H1 (cell line): ENCODE measurements around the gene WDR3. TPM values are rescaled to one million over a fixed set of nuclear protein-coding genes. Genes with fewer than 3 reads are reported as not detected.

Source experiments
- CTCF ChIA-PET: fragments of 300-600 bp; sonication (Branson Sonifier 250); formaldehyde crosslinking; loops from one replicate; lab custom pipeline; 2021; ENCODE audit not compliant: partially characterized antibody; lab: Charles Lee
- POLR2A ChIA-PET: fragments of 300-600 bp; sonication (Branson Sonifier 250); formaldehyde crosslinking; loops from one replicate; lab custom pipeline; 2021; ENCODE audit warnings: inconsistent platforms; ENCODE audit not compliant: partially characterized antibody; lab: Charles Lee
- DNase-seq, 2 experiments: peaks; one replicate each; pipeline versions ENCODE4 v3.0.0 to v3.0.0-alpha.2; 2010 to 2022; ENCODE audit warnings: low spot score in 2 of 2, low read depth in 1 of 2, mixed read lengths in 1 of 2
- FAIRE-seq: peaks from 2 replicates; lab custom pipeline; 2011; peaks lifted over from hg19 to GRCh38; lab: Jason Lieb, UNC
- H2AFZ ChIP-seq: 2 replicates; pipeline ENCODE4 v1.8.1; 2012; ENCODE audit warnings: low read length, inconsistent platforms
- H2AK5ac ChIP-seq: 2 replicates; pipeline ENCODE4 v1.6.1; 2013; ENCODE audit warnings: low read depth, low read length
- H2BK120ac ChIP-seq: replicated peaks from 2 replicates; pipeline ENCODE3; 2013; ENCODE audit warnings: low read depth, low read length, inconsistent platforms
- H2BK12ac ChIP-seq: 2 replicates; pipeline ENCODE4 v1.6.1; 2013; ENCODE audit warnings: low read depth, low read length
- H2BK15ac ChIP-seq: 2 replicates; pipeline ENCODE4 v1.6.1; 2013; ENCODE audit warnings: low read length
- H2BK20ac ChIP-seq: 2 replicates; pipeline ENCODE4 v1.6.1; 2013; ENCODE audit warnings: low read length
- H2BK5ac ChIP-seq: 2 replicates; pipeline ENCODE4 v1.6.1; 2013; ENCODE audit warnings: low read depth, low read length
- H3K14ac ChIP-seq: 2 replicates; pipeline ENCODE4 v1.6.1; 2013; ENCODE audit warnings: inconsistent platforms; ENCODE audit not compliant: insufficient read length
- H3K18ac ChIP-seq: 2 replicates; pipeline ENCODE4 v1.6.1; 2013; ENCODE audit warnings: low read length; ENCODE audit errors: extremely low read depth
- H3K23ac ChIP-seq: 2 replicates; pipeline ENCODE4 v1.6.1; 2013; ENCODE audit warnings: inconsistent platforms; ENCODE audit not compliant: insufficient read length
- H3K23me2 ChIP-seq: 2 replicates; pipeline ENCODE4 v1.6.1; 2013; ENCODE audit warnings: low read depth, low read length
- H3K27ac ChIP-seq: 2 replicates; pipeline ENCODE4 v1.6.1; 2011; ENCODE audit warnings: low read depth, low read length, inconsistent platforms
- H3K27me3 ChIP-seq, 4 experiments: replicated peaks in 1 of 4; 1 replicate in 1 of 4; 2 replicates in 3 of 4; pipeline versions ENCODE4 v1.6.1 to v1.8.1; 2011 to 2013; ENCODE audit warnings: low read length in 3 of 4, mild to moderate bottlenecking in 3 of 4, inconsistent platforms in 2 of 4, mixed read lengths in 2 of 4, moderate library complexity in 1 of 4; ENCODE audit not compliant: control insufficient read depth in 3 of 4, insufficient read depth in 3 of 4; ENCODE audit errors: extremely low read depth in 1 of 4
- H3K36me3 ChIP-seq, 4 experiments: 2 replicates each; pipeline versions ENCODE4 v1.6.1 to v1.8.1; 2011 to 2013; ENCODE audit warnings: mild to moderate bottlenecking in 4 of 4, low read length in 3 of 4, moderate library complexity in 2 of 4, control low read depth in 1 of 4, inconsistent platforms in 1 of 4; ENCODE audit not compliant: insufficient read depth in 4 of 4, control insufficient read depth in 2 of 4
- H3K4ac ChIP-seq: replicated peaks from 2 replicates; pipeline ENCODE3; 2013; ENCODE audit warnings: low read length, low read depth, mixed read lengths, inconsistent platforms; ENCODE audit not compliant: insufficient read length
- H3K4me1 ChIP-seq, 4 experiments: replicated peaks in 1 of 4; 1 replicate in 1 of 4; 2 replicates in 3 of 4; pipeline versions ENCODE4 v1.6.1 to v1.8.1; 2011 to 2013; ENCODE audit warnings: low read length in 3 of 4, inconsistent platforms in 2 of 4, mixed read lengths in 1 of 4; ENCODE audit not compliant: insufficient read depth in 4 of 4, control insufficient read depth in 3 of 4
- H3K4me2 ChIP-seq, 2 experiments: 2 replicates each; pipeline versions ENCODE4 v1.6.1 to v1.8.1; 2011 to 2013; ENCODE audit warnings: low read depth in 2 of 2, low read length in 2 of 2, control low read depth in 1 of 2, inconsistent platforms in 1 of 2, mild to moderate bottlenecking in 1 of 2; ENCODE audit not compliant: insufficient read depth in 1 of 2
- H3K4me3 ChIP-seq, 4 experiments: fragments of 200-600, 300-600 bp in 1 of 4; sonication (generic), shearing (Covaris generic), sonication (Bioruptor Twin) in 1 of 4; 2 replicates each; pipeline versions ENCODE4 v1.5.1 to v1.8.1; 2011 to 2016; ENCODE audit warnings: low read length in 4 of 4, low read depth in 3 of 4, control low read depth in 2 of 4, inconsistent platforms in 2 of 4, mild to moderate bottlenecking in 2 of 4, mixed read lengths in 1 of 4, moderate library complexity in 1 of 4; ENCODE audit not compliant: insufficient read depth in 2 of 4; ENCODE audit errors: extremely low read depth in 1 of 4
- H3K56ac ChIP-seq: replicated peaks from 2 replicates; pipeline ENCODE3; 2013; ENCODE audit warnings: low read depth, mild to moderate bottlenecking, mixed read lengths, low read length, inconsistent platforms; ENCODE audit not compliant: insufficient read length
- H3K79me1 ChIP-seq: 2 replicates; pipeline ENCODE4 v1.6.1; 2013; ENCODE audit warnings: low read depth, low read length, control low read depth
- H3K79me2 ChIP-seq, 2 experiments: 2 replicates each; pipeline versions ENCODE4 v1.6.1 to v1.8.1; 2012 to 2013; ENCODE audit warnings: low read length in 2 of 2, mild to moderate bottlenecking in 2 of 2, inconsistent platforms in 1 of 2; ENCODE audit not compliant: insufficient read depth in 2 of 2, control insufficient read depth in 1 of 2
- H3K9ac ChIP-seq, 4 experiments: replicated peaks in 1 of 4; 1 replicate in 1 of 4; 2 replicates in 3 of 4; pipeline versions ENCODE4 v1.6.1 to v1.8.1; 2011 to 2013; ENCODE audit warnings: low read depth in 3 of 4, low read length in 3 of 4, control low read depth in 2 of 4, mild to moderate bottlenecking in 2 of 4, moderate library complexity in 2 of 4, inconsistent platforms in 1 of 4; ENCODE audit errors: extremely low read depth in 1 of 4
- H3K9me3 ChIP-seq, 2 experiments: 2 replicates each; pipeline versions ENCODE4 v1.6.1 to v1.8.1; 2012 to 2013; ENCODE audit warnings: mild to moderate bottlenecking in 2 of 2, moderate library complexity in 2 of 2, control low read depth in 1 of 2, inconsistent platforms in 1 of 2, low read depth in 1 of 2, low read length in 1 of 2, mixed read lengths in 1 of 2; ENCODE audit not compliant: insufficient read depth in 2 of 2
- H4K20me1 ChIP-seq, 2 experiments: replicated peaks in 1 of 2; 2 replicates each; pipeline versions ENCODE3 to v1.8.1; 2011 to 2013; ENCODE audit warnings: inconsistent platforms in 2 of 2, low read length in 2 of 2, mild to moderate bottlenecking in 1 of 2; ENCODE audit not compliant: insufficient read depth in 2 of 2, control insufficient read depth in 1 of 2
- H4K5ac ChIP-seq: 2 replicates; pipeline ENCODE4 v1.6.1; 2013; ENCODE audit warnings: low read length, low read depth, mixed read lengths, inconsistent platforms; ENCODE audit not compliant: insufficient read length
- H4K8ac ChIP-seq: 2 replicates; pipeline ENCODE4 v1.8.0; 2013; ENCODE audit warnings: mild to moderate bottlenecking, moderate library complexity, low read length, inconsistent platforms; ENCODE audit not compliant: insufficient read depth; ENCODE audit errors: extremely low read depth
- H4K91ac ChIP-seq: replicated peaks from 2 replicates; pipeline ENCODE3; 2013; ENCODE audit warnings: low read length, mixed read lengths, inconsistent platforms; ENCODE audit not compliant: insufficient read length
- ASH2L ChIP-seq: fragments of 200-600, 300-600 bp; sonication (generic); IDR thresholded peaks from one replicate; pipeline ENCODE4 v1.7.1; 2017; ENCODE audit warnings: low read length
- CBX8 ChIP-seq: fragments of 300-800, 300-1000 bp; sonication (generic); IDR thresholded peaks from 2 replicates; pipeline ENCODE4 v1.7.1; 2016; ENCODE audit warnings: low read depth, low read length, borderline replicate concordance
- EP300 ChIP-seq, 2 experiments: IDR thresholded peaks; 1 replicate in 1 of 2; 2 replicates in 1 of 2; pipeline ENCODE4 v1.6.1; 2011 to 2012; ENCODE audit warnings: low read depth in 2 of 2, low read length in 2 of 2, mild to moderate bottlenecking in 2 of 2, borderline replicate concordance in 1 of 2, inconsistent platforms in 1 of 2, moderate library complexity in 1 of 2
- EZH2 ChIP-seq: fragments of 200-600 bp; sonication (generic); IDR thresholded peaks from 2 replicates; pipeline ENCODE4 v1.7.1; 2012; ENCODE audit warnings: low read depth, mild to moderate bottlenecking, moderate library complexity, low read length, inconsistent platforms; ENCODE audit not compliant: severe bottlenecking
- whole genome bisulfite sequencing, 2 experiments: shearing (Covaris generic) in 1 of 2; methylation state at CpG; one replicate each; pipeline versions ENCODE4 v1.1.6 to v1.1.7; 2013 to 2015; ENCODE audit warnings: low lambda C conversion rate in 2 of 2, mixed read lengths in 2 of 2, inconsistent platforms in 1 of 2, low coverage in 1 of 2, missing lambda C conversion rate in 1 of 2; ENCODE audit not compliant: insufficient replicate concordance in 2 of 2, insufficient coverage in 1 of 2, insufficient read length in 1 of 2; ENCODE audit errors: extremely low coverage in 1 of 2, missing lambda C conversion rate in 1 of 2; 5-methylcytosine and 5-hydroxymethylcytosine counted together
- polyA plus RNA-seq, 7 experiments: library from polyadenylated mRNA; depleted of rRNA in 3 of 7; stranded (reverse) in 5 of 7; unstranded in 2 of 7; fragments of >200 nt in 5 of 7; fragments of 200-250 nt in 2 of 7; gene quantifications; 1 replicate in 5 of 7; 2 replicates in 1 of 7; 4 replicates in 1 of 7; pipeline versions ENCODE4 v1.2.1 to v1.2.3, GENCODE V29; 2011 to 2013; ENCODE audit warnings: missing spikeins in 2 of 7, mixed read lengths in 2 of 7
- total RNA-seq: library from RNA; stranded (reverse); fragmentation: NEBNext Ultra II Directional; extraction: Animal tissue kit (Norgen Biotek cat#: 25700); gene quantifications from 2 replicates; pipeline ENCODE4 v1.2.1, GENCODE V29; 2021

Gene WDR3
- total and polyA plus RNA-seq, 2 of the 8 experiments (the other 6 are each of a cell fraction or from before 2014, with no cell fraction given), result 18.2 to 67.9 TPM

GRCh38 chr1:117976381-117976780 lies 46.8 kb downstream of the WDR3 start:
- H3K4me1 ChIP-seq, result no peaks in the 10 kb centered on the region
- H3K4ac ChIP-seq, result no peak overlapping the region
- no peak overlapping the region for H3K4me2 ChIP-seq
- no peaks in the 10 kb centered on the region for H3K79me2 ChIP-seq
- no peak overlapping the region for H3K4me3 ChIP-seq
- ChIA-PET CTCF (interaction anchor here (0.8 to 1.2 kb wide), 2 partner anchors 8 to 39 kb away, joined by 3 to 4 read pairs; no protein-coding TSS in a partner anchor), POLR2A (no interaction called here)
- H4K20me1 ChIP-seq, result no peaks in the 10 kb centered on the region
- no peak overlapping the region for H2AK5ac ChIP-seq
- no peaks in the 10 kb centered on the region for H3K9me3 ChIP-seq
- TF ChIP-seq EP300 (IDR thresholded peaks at IDR 0.05; ENCODE audit: borderline replicate concordance in 1 of 2, low read depth in 2 of 2, low read length in 2 of 2) (no peak), CBX8 (no peak), ASH2L (no peak), EZH2 (no peak)
- no peak overlapping the region for H3K14ac ChIP-seq
- no peak overlapping the region for H2BK120ac ChIP-seq
- H3K9ac ChIP-seq, result no peak overlapping the region
- peak overlapping the region; percentile 42; the same call in 1 of the 2 replicates for H2AFZ ChIP-seq
- H4K8ac ChIP-seq, result no peak overlapping the region
- H3K36me3 ChIP-seq, result no peaks in the 10 kb centered on the region
- no peaks in the 10 kb centered on the region for H3K27me3 ChIP-seq
- no peak overlapping the region for H4K5ac ChIP-seq
- no peak overlapping the region for H4K91ac ChIP-seq
- H2BK5ac ChIP-seq, result no peak overlapping the region
- FAIRE-seq (peak; percentile 36), DNase-seq (no peak)
- no peak overlapping the region for H3K27ac ChIP-seq
- H3K23ac ChIP-seq, result no peak overlapping the region
- H2BK12ac ChIP-seq, result no peak overlapping the region
- WGBS, 2 experiments, result 86% methylated on average over 3 of the region's 3 CpGs; no CpG with 5 or more reads in 1 of the 2 experiments
- no peak overlapping the region for H3K56ac ChIP-seq
- H2BK15ac ChIP-seq, result peak overlapping the region; percentile 40; the same call in 1 of the 2 replicates
- H3K23me2 ChIP-seq, result no peaks in the 10 kb centered on the region; the same call in 1 of the 2 replicates
- no peaks in the 10 kb centered on the region for H3K79me1 ChIP-seq
- H3K18ac ChIP-seq, result no peak overlapping the region
- no peak overlapping the region for H2BK20ac ChIP-seq
